NCI-H1930 (cell line): Measurements from ENCODE around the gene EPHA8.

ENCODE experiments used
- DNase-seq, 2 experiments: peaks; one replicate each; lab custom pipeline; 2025; lab: John Stamatoyannopoulos, UW

The EPHA8 gene

DNA sequence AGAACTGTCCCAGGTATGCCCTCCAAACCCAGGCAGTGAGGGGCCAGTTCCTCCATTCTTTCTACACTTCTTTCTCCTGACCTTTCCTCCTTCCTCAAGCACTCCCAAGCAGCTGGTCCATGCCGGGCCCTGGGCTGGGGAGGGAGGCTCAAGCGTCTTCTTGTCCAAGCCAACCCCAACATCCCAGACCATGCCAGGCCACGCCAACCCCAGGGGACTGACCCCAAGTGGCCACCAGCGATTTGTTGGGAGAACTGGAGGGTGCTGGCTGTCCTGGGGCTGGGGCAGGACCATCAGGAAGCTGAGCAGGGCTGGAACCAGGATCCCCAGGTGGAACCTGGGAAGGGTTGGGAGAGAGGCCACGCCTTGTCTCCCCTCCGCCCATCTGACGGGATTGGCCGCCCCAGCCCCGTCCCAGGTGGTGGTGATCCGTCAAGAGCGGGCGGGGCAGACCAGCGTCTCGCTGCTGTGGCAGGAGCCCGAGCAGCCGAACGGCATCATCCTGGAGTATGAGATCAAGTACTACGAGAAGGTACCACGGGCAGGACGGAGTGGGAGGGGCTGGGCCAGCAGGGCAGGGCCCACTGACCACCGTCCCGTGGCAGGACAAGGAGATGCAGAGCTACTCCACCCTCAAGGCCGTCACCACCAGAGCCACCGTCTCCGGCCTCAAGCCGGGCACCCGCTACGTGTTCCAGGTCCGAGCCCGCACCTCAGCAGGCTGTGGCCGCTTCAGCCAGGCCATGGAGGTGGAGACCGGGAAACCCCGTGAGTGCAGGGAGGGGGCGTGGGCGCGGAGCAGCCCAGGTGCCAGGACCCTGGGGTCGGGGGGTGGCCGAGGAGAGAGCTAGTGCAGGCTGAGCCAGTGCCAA, 29.9 kb downstream of the EPHA8 start:
- no peak for DNase-seq

DNA sequence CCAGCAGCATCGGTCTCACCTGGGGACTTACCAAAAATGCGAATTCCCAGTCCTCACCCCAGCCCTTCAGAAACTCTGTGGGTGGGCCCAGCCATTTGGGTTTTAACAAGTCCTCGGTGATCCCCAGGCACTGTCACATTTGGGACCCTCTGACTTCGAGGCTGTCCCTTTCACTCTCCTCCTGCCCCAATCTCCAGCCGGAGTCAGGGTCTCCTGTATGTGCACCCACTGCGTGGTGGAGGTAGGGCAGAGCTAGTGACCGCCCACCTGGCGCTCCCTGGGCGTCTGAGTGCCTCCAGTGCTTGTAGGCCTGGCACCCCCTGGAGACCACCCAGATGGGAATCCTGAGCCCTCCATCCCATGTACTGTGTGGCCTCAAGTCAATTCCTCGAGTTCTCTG, 31.1 kb downstream of the EPHA8 start:
- no peak for DNase-seq

GRCh38 chr1:22595108-22595507, 31.8 kb downstream of the EPHA8 start:
- no peak for DNase-seq

DNA sequence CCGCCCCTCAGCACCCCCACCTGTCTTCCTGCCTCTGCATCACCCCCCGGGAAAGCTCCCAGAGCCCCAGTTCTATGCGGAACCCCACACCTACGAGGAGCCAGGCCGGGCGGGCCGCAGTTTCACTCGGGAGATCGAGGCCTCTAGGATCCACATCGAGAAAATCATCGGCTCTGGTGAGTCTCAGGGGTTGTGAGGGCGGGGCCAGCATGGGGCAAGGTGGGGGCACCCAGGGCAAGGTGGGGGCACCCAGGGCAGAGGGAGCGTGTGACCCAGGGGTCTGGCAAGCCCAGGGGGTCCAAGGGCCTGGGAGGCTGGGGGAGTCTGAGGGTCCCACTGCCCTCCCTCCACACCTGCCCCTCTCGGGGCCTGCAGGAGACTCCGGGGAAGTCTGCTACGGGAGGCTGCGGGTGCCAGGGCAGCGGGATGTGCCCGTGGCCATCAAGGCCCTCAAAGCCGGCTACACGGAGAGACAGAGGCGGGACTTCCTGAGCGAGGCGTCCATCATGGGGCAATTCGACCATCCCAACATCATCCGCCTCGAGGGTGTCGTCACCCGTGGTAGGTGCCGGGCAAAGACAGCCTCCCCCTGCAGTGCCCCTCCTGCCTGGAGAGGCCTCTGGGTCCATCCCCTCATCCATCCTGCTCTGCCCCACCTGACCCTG, 34.1 kb downstream of the EPHA8 start:
- no peak for DNase-seq

DNA sequence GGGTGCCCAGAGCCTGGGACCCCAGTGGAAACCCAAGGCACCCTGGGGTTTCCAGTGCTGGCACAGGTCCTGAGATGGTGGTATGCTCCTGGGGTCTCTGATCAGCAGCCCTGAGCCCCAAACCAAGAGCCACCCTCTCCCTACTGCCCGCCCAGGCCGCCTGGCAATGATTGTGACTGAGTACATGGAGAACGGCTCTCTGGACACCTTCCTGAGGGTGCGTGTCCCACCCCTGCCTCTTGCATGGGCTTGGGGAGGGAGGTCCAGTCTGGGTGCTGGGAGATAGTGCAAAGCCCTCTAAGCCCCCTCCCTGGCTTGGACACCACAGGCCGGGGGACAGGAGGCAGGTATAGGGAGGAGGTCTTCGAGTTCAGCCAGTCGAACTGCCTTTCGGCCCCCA, 34.7 kb downstream of the EPHA8 start:
- no peak for DNase-seq

DNA sequence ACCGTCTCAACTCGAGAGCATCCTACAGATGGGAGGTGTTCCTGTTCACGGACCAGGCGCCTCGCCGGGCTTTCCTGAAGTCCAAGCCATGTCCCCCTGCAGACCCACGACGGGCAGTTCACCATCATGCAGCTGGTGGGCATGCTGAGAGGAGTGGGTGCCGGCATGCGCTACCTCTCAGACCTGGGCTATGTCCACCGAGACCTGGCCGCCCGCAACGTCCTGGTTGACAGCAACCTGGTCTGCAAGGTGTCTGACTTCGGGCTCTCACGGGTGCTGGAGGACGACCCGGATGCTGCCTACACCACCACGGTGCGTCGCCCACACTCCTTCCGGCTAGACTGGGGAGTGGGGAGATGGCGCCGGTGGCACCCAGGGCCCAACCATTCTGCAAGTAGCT, 35.4 kb downstream of the EPHA8 start:
- no peak for DNase-seq

DNA sequence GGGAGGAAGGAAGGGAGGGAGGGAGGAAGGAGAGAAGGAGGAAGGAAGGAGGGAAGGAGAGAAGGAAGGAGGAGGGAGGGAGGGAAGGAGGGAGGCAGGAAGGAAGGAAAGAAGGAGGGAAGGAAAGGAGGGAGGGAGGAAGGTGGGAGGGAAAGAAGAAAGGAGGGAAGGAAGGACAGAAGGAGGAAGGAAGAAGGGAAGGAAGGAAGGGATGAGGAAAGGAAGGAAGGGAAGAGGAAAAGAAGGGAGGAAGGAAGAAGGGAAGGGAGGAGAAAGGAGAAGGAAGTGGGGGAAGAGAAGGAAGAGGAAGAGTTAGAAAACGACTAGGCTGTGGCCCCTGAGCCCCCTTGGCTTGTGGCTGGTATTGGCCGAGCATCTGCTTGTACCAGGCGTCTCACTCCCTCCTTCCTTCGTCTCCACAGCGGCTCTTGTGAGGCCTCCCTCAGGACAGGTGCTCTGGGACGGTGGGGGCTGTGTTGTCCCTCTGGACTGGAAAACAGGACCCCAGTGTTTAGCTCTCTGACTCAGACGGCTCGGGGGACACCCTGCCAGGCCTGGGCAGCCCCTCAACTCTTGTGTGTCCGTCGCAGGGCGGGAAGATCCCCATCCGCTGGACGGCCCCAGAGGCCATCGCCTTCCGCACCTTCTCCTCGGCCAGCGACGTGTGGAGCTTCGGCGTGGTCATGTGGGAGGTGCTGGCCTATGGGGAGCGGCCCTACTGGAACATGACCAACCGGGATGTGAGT, 37.0 kb downstream of the EPHA8 start:
- DNase-seq: no peak

DNA sequence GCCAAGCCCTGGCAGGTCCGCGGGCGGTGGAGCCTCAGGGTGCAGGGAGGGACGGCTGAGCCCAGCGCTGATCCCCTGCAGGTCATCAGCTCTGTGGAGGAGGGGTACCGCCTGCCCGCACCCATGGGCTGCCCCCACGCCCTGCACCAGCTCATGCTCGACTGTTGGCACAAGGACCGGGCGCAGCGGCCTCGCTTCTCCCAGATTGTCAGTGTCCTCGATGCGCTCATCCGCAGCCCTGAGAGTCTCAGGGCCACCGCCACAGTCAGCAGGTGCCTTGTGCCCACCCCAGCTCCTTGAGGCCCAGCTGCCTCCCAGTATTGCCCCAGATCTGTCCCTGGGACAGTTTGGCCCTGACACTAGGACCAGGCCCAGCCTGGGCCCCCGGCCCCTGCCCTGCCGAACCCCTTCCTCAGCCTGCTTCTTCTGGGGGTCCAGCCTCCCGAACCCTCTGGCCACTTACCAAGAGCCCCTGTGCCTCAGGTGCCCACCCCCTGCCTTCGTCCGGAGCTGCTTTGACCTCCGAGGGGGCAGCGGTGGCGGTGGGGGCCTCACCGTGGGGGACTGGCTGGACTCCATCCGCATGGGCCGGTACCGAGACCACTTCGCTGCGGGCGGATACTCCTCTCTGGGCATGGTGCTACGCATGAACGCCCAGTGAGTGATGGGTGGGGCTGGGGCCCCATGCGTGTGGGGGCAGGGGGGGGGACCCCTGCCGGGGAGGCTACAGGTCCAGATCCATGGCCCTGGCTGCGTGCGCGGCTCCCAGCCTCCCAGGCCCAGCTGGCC, 37.7 kb downstream of the EPHA8 start:
- DNase-seq: no peak

- no peak for DNase-seq
Measured at GRCh38 chr1:22601610-22602009, 38.3 kb downstream of the EPHA8 start.

GRCh38 chr1:22602060-22602740, 38.9 kb downstream of the EPHA8 start:
- DNase-seq: no peak

GRCh38 chr1:22606161-22606560, 42.9 kb downstream of the EPHA8 start:
- DNase-seq: no peak

- DNase-seq: no peak
Measured at GRCh38 chr1:22607154-22607553, 43.9 kb downstream of the EPHA8 start.

DNA sequence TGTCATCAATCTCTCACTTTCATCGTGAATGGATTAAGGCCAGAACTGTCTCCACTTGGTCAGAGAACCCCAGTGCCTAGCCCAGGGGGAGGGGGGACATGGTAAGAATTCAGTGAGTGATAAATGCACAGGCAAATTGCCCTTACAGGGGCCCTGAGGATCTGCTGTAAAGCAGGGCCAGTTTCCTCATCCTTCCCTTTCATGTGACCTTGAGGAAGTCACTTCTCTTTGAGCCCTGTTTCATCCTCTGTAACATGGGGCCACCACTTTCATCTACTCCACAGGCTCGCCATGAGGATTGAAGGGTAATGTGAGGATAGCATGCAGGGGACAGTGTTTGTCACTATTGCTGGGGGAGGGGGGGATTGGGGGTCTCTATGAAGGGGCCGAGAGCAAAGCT, 45.1 kb downstream of the EPHA8 start:
- DNase-seq: no peak

GRCh38 chr1:22609291-22609690, 46.0 kb downstream of the EPHA8 start:
- DNase-seq: no peak

DNA sequence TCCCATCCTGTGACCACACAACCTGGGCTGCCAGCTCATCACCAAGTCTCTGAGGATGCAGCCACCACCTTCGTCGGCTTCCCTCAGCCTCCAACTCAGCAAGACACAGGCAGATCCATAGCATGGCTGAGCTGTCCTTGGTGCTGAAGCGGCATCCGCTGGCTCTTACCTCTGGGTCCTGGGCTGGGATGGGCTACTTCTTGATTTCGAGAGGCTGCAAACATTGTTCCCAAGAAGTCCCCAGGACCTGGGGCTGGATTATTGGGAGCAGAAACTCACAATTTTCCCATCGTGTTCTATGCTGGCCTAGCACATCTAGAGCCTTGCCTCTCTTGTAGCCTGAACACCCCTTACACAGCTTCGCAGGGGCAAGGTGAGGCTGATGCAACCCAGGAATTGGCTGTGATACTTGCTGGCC, 48.2 kb downstream of the EPHA8 start:
- DNase-seq: no peak

- no peak for DNase-seq
Measured at GRCh38 chr1:22612671-22613571, 49.6 kb downstream of the EPHA8 start.

DNA sequence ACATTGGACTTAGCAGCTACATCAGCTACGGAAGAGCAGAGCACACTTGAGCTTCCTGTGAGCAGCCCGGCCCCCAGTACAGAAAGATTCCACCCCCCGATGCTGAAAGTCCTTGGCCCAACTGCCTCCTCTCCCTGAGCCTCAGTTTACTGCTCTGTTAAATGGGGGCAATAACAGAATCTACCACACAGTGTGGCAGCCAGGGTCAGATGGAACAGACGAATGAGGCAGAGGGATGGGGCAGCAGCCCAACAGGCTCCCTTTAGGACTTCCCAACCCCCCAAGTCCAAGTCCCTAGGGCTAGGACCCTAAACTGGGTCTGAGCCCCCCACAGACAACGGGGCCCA, 50.3 kb downstream of the EPHA8 start:
- no peak for DNase-seq

DNA sequence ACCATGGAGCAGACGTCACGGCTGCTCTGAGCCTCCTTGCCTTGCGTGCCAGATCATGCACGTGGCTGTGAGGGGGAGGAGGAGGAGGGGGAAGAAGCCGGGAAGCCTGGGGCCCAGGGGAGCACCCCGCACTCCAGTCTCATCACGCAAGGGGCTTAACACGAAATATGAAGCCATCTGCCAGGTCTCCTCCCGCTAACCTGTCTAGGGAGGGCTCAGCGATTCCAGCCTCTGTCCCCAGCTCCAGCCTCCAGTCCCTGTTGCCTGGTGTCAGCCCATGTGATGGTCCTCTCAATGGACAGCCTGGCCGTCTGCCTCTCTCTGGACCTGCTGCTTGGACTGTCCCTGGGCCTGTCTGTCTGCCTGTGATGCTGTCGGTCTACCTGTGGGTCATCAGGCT, 50.7 kb downstream of the EPHA8 start:
- DNase-seq: no peak

DNA sequence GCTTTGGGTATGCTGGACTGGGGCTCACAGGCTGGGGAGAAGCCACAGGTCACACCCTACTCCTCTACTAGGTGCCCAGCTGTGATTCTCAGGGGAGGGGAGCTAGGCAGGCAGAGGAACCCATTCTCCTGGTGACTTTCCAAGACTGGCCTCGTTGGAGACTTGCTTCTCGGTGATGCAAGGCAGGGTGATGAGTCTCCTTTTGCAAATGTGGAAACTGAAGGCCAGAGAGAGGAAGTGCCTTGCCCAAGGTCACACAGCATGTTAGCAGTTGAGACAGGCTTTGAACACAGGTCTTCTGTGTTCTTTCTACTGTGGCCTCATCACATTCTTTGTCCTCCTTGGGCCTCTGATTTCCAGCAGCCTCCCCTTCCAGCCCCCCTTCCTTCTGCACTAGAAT, 52.6 kb downstream of the EPHA8 start:
- DNase-seq: no peak

- no peak for DNase-seq
Measured at GRCh38 chr1:22616571-22616970, 53.3 kb downstream of the EPHA8 start.

DNA sequence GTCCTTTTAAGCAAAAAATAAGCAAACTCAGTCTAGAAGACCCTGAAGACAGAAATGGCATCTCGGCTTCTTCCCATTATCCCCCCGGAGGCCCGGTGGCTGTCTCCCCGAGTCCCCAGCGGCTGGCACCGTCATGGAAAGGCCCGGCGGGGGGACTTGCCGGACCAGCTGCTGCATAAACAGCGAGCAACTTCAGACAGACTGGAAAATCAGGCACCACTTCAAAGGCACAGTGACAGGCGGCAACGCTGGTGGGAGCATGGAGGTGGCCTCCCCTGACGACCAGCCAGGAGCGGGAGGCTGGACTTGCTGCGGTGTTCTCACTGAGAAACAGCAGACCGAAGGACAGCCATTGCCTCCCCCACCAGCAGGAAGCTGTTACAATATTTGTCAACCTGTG, 54.8 kb downstream of the EPHA8 start:
- DNase-seq: no peak
